ENCODE results near the gene MATCAP1. TPM values are rescaled to one million over a fixed set of nuclear protein-coding genes. Genes with fewer than 3 reads are reported as not detected.
A peak's percentile ranks its signal among the peaks of the same experiment; 100 is the strongest.

MATCAP1 gene
- total and polyA plus RNA-seq, 2 of the 8 experiments (the other 6 are each of a cell fraction or from before 2014, with no cell fraction given): 22.9 to 27.5 TPM

GRCh38 chr16:67191411-67191994, 7.7 kb upstream of the MATCAP1 start:
- CTCF ChIA-PET (ENCODE audit: partially characterized antibody): interaction anchor here (9.3 kb wide), 1 partner anchor 18 kb away, joined by 151 read pairs; the partner anchor contains the start of gene NOL3
- WGBS, 2 experiments (ENCODE audit: extremely low coverage in 1 of 2, insufficient coverage in 1 of 2, insufficient read length in 1 of 2, insufficient replicate concordance in 2 of 2, low coverage in 1 of 2, low lambda C conversion rate in 2 of 2, missing lambda C conversion rate in 1 of 2): 41% methylated on average over 9 of the region's 9 CpGs; no CpG with 5 or more reads in 1 of the 2 experiments

More at GRCh38 chr16:67191411-67191994, 7.7 kb upstream of the MATCAP1 start:
- H3K9me3 ChIP-seq (ENCODE audit: insufficient read depth in 2 of 2, low read depth in 1 of 2, low read length in 1 of 2): no peaks in the 10 kb centered on the region
- DNase-seq (ENCODE audit: low read depth in 1 of 2, low spot score in 2 of 2) (no peak), FAIRE-seq (no peak)
- H3K23ac ChIP-seq (ENCODE audit: insufficient read length): no peak overlapping the region
- peaks cover 7% of the 10 kb centered on the region for H3K23me2 ChIP-seq (ENCODE audit: low read depth, low read length)
- no peak overlapping the region; a peak in 2 of 7 replicates for H3K9ac ChIP-seq (replicated peaks in 1 of 4; ENCODE audit: extremely low read depth in 1 of 4, low read depth in 3 of 4, low read length in 3 of 4)
- H3K4me2 ChIP-seq (ENCODE audit: insufficient read depth in 1 of 2, low read depth in 2 of 2, low read length in 2 of 2): peak overlapping the region; percentile 64 to 93
- no peak overlapping the region for H3K27ac ChIP-seq (ENCODE audit: low read depth, low read length)
- H2BK12ac ChIP-seq (ENCODE audit: low read depth, low read length): 0 out of 2 replicates have a peak overlapping the region, but pooled peaks have one; percentile 45
- H3K56ac ChIP-seq (replicated peaks; ENCODE audit: insufficient read length, low read depth, low read length): no peak overlapping the region
- H3K27me3 ChIP-seq (replicated peaks in 1 of 4; ENCODE audit: control insufficient read depth in 3 of 4, extremely low read depth in 1 of 4, insufficient read depth in 3 of 4, low read length in 3 of 4): peaks cover 0 to 6% (median under 1%) of the 10 kb centered on the region in 4 experiments; a peak in 3 of 7 replicates
- TF ChIP-seq CEBPB (IDR thresholded peaks at IDR 0.05; ENCODE audit: low read depth, low read length) (no peak), KDM4A (IDR thresholded peaks at IDR 0.05; ENCODE audit: low read depth, low read length, severe bottlenecking) (peak; percentile 16)
- H3K14ac ChIP-seq (ENCODE audit: insufficient read length): no peak overlapping the region
- POLR2A ChIA-PET (ENCODE audit: partially characterized antibody): no interaction called here
- H3K36me3 ChIP-seq (ENCODE audit: control insufficient read depth in 2 of 4, insufficient read depth in 4 of 4, low read length in 3 of 4): peaks cover 12 to 29% (median 22%) of the 10 kb centered on the region in 4 experiments
- H2BK20ac ChIP-seq (ENCODE audit: low read length): no peak overlapping the region
- no peak overlapping the region for H2AK5ac ChIP-seq (ENCODE audit: low read depth, low read length)
- H4K5ac ChIP-seq (ENCODE audit: insufficient read length, low read depth, low read length): no peak overlapping the region
- H2BK15ac ChIP-seq (ENCODE audit: low read length): no peak overlapping the region
- H3K4ac ChIP-seq (replicated peaks; ENCODE audit: insufficient read length, low read depth, low read length): no peak overlapping the region
- peak overlapping the region in 3 of 4 experiments; percentile 29 to 99 (median 98); a peak in 6 of 8 replicates for H3K4me3 ChIP-seq (ENCODE audit: extremely low read depth in 1 of 4, insufficient read depth in 2 of 4, low read depth in 3 of 4, low read length in 4 of 4)
- peaks cover 0 to 13% (median 2%) of the 10 kb centered on the region in 4 experiments; a peak in 4 of 7 replicates for H3K4me1 ChIP-seq (replicated peaks in 1 of 4; ENCODE audit: control insufficient read depth in 3 of 4, insufficient read depth in 4 of 4, low read length in 3 of 4)
- H3K79me2 ChIP-seq (ENCODE audit: control insufficient read depth in 1 of 2, insufficient read depth in 2 of 2, low read length in 2 of 2): peaks cover 8 to 17% of the 10 kb centered on the region in 2 experiments
- H4K20me1 ChIP-seq (replicated peaks in 1 of 2; ENCODE audit: control insufficient read depth in 1 of 2, insufficient read depth in 2 of 2, low read length in 2 of 2): peaks cover 4 to 18% of the 10 kb centered on the region in 2 experiments
- peak overlapping the region; percentile 34 for H4K91ac ChIP-seq (replicated peaks; ENCODE audit: insufficient read length, low read length)
- no peak overlapping the region for H4K8ac ChIP-seq (ENCODE audit: extremely low read depth, insufficient read depth, low read length)
- H3K18ac ChIP-seq (ENCODE audit: extremely low read depth, low read length): no peak overlapping the region
- no peak overlapping the region; the same call in 1 of the 2 replicates for H2AFZ ChIP-seq (ENCODE audit: low read length)
- peaks cover 10% of the 10 kb centered on the region for H3K79me1 ChIP-seq (ENCODE audit: low read depth, low read length)
- H2BK120ac ChIP-seq (replicated peaks; ENCODE audit: low read depth, low read length): no peak overlapping the region
- no peak overlapping the region; the same call in 1 of the 2 replicates for H2BK5ac ChIP-seq (ENCODE audit: low read depth, low read length)
